Suppressor macrophage treated with lipopolysaccharide for 1 hour (primary cell): ENCODE measurements around the gene ARFRP1.

Experiments
- DNase-seq, 3 donors: peaks; one replicate each; pipeline ENCODE4 v3.0.0-alpha.2; 2020 to 2022

The ARFRP1 gene

GRCh38 chr20:63743210-63743970 lies 35.6 kb upstream of the ARFRP1 start:
- DNase-seq = no peak

- DNase-seq = no peak
Measured at GRCh38 chr20:63742381-63743024, 34.7 kb upstream of the ARFRP1 start.

- no peak for DNase-seq
Measured at GRCh38 chr20:63741676-63742380, 34.1 kb upstream of the ARFRP1 start.

- DNase-seq = peak in 1 of 3 donors; percentile 40
Measured at GRCh38 chr20:63741354-63741675, 33.5 kb upstream of the ARFRP1 start.

- peak; percentile 68 to 82 (median 68) for DNase-seq
Measured at GRCh38 chr20:63740627-63741353, 33.0 kb upstream of the ARFRP1 start.

GRCh38 chr20:63740070-63740626 lies 32.4 kb upstream of the ARFRP1 start:
- peak; percentile 47 to 78 (median 51) for DNase-seq

GRCh38 chr20:63739130-63740069 lies 31.6 kb upstream of the ARFRP1 start, which contains the start of gene SLC2A4RG:
Gene SLC2A4RG (plus strand): TSS chr20:63739776. CDS start chr20:63739913, 137 bp downstream.
- peak; percentile 89 to 98 (median 96) for DNase-seq

- DNase-seq = peak in 2 of 3 donors; percentile 43 to 62
Measured at GRCh38 chr20:63738687-63739129, 30.9 kb upstream of the ARFRP1 start.

- DNase-seq = peak in 2 of 3 donors; percentile 13 to 36
Measured at GRCh38 chr20:63737945-63738686, 30.3 kb upstream of the ARFRP1 start.

GRCh38 chr20:63737695-63737944 lies 29.8 kb upstream of the ARFRP1 start:
- DNase-seq = no peak

GRCh38 chr20:63736893-63737694 lies 29.3 kb upstream of the ARFRP1 start:
- peak in 1 of 3 donors; percentile 9 for DNase-seq

GRCh38 chr20:63735859-63736718 lies 28.3 kb upstream of the ARFRP1 start, which contains the start of gene LIME1:
Gene LIME1 (plus strand): TSS chr20:63736664. CDS start chr20:63737550, 886 bp downstream.
- DNase-seq = peak in 1 of 3 donors; percentile 16

- DNase-seq = no peak
Measured at GRCh38 chr20:63734946-63735858, 27.4 kb upstream of the ARFRP1 start.

- DNase-seq = no peak
Measured at GRCh38 chr20:63734111-63734945, 26.6 kb upstream of the ARFRP1 start.

- no peak for DNase-seq
Measured at GRCh38 chr20:63733579-63734081, 25.9 kb upstream of the ARFRP1 start.

GRCh38 chr20:63733117-63733516 lies 25.3 kb upstream of the ARFRP1 start:
- DNase-seq = no peak
